ENCODE data around the gene CPNE8. TPM values are rescaled to one million over a fixed set of nuclear protein-coding genes. Genes with fewer than 3 reads are reported as not detected.

Gene CPNE8
- total RNA-seq, 1 donor from 2014 or later = 1.7 TPM

- no peaks in the 10 kb centered on the region for H3K36me3 Mint-ChIP-seq (ENCODE audit: insufficient read depth)
- TF ChIP-seq CTCF (IDR thresholded peaks at IDR 0.05; ENCODE audit: unreplicated experiment) = no peak
Observed at GRCh38 chr12:38783304-38783703, 122.1 kb downstream of the CPNE8 start.

GRCh38 chr12:38782359-38782758, 123.0 kb downstream of the CPNE8 start:
- H3K27ac Mint-ChIP-seq = no peak overlapping the region
- DNase-seq (ENCODE audit: low spot score, unreplicated experiment) = no peak
- no peak for TF ChIP-seq CTCF (IDR thresholded peaks at IDR 0.05; ENCODE audit: unreplicated experiment)
- no peaks in the 10 kb centered on the region for H3K36me3 Mint-ChIP-seq (ENCODE audit: insufficient read depth)
- no peak overlapping the region for H3K4me3 Mint-ChIP-seq (ENCODE audit: low read depth)
- peaks cover 12% of the 10 kb centered on the region for H3K9me3 Mint-ChIP-seq (ENCODE audit: low read depth)
- no peaks in the 10 kb centered on the region for H3K27me3 Mint-ChIP-seq
- H3K4me1 Mint-ChIP-seq (ENCODE audit: low read depth) = no peaks in the 10 kb centered on the region

More at GRCh38 chr12:38783304-38783703, 122.1 kb downstream of the CPNE8 start:
- Mint-ChIP-seq H3K9me3 (ENCODE audit: low read depth) (peaks cover 18% of the 10 kb centered on the region), H3K4me3 (ENCODE audit: low read depth) (no peak overlapping the region), H3K4me1 (ENCODE audit: low read depth) (no peaks in the 10 kb centered on the region), H3K27ac (no peak overlapping the region), H3K27me3 (no peaks in the 10 kb centered on the region)
- no peak for DNase-seq (ENCODE audit: low spot score, unreplicated experiment)

- peaks cover 10% of the 10 kb centered on the region for H3K9me3 Mint-ChIP-seq (ENCODE audit: low read depth)
- TF ChIP-seq CTCF (IDR thresholded peaks at IDR 0.05; ENCODE audit: unreplicated experiment) = no peak
Observed at GRCh38 chr12:38776647-38777046, 128.7 kb downstream of the CPNE8 start.

GRCh38 chr12:38775457-38775856, 129.9 kb downstream of the CPNE8 start:
- no peak for DNase-seq (ENCODE audit: low spot score, unreplicated experiment)
- H3K4me1 Mint-ChIP-seq (ENCODE audit: low read depth) = no peaks in the 10 kb centered on the region
- TF ChIP-seq CTCF (IDR thresholded peaks at IDR 0.05; ENCODE audit: unreplicated experiment) = no peak
- peaks cover 6% of the 10 kb centered on the region for H3K9me3 Mint-ChIP-seq (ENCODE audit: low read depth)
- H3K27me3 Mint-ChIP-seq = no peaks in the 10 kb centered on the region
- H3K4me3 Mint-ChIP-seq (ENCODE audit: low read depth) = no peak overlapping the region
- no peaks in the 10 kb centered on the region for H3K36me3 Mint-ChIP-seq (ENCODE audit: insufficient read depth)
- no peak overlapping the region for H3K27ac Mint-ChIP-seq

More at GRCh38 chr12:38776647-38777046, 128.7 kb downstream of the CPNE8 start:
- Mint-ChIP-seq H3K36me3 (ENCODE audit: insufficient read depth) (no peaks in the 10 kb centered on the region), H3K4me3 (ENCODE audit: low read depth) (no peak overlapping the region), H3K4me1 (ENCODE audit: low read depth) (no peaks in the 10 kb centered on the region), H3K27me3 (no peaks in the 10 kb centered on the region), H3K27ac (no peak overlapping the region)
- DNase-seq (ENCODE audit: low spot score, unreplicated experiment) = no peak

GRCh38 chr12:38772437-38772836, 133.0 kb downstream of the CPNE8 start:
- Mint-ChIP-seq H3K4me3 (ENCODE audit: low read depth) (no peak overlapping the region), H3K4me1 (ENCODE audit: low read depth) (no peaks in the 10 kb centered on the region), H3K36me3 (ENCODE audit: insufficient read depth) (no peaks in the 10 kb centered on the region), H3K27ac (no peak overlapping the region), H3K9me3 (ENCODE audit: low read depth) (no peaks in the 10 kb centered on the region), H3K27me3 (no peaks in the 10 kb centered on the region)
- DNase-seq (ENCODE audit: low spot score, unreplicated experiment) = no peak
- TF ChIP-seq CTCF (IDR thresholded peaks at IDR 0.05; ENCODE audit: unreplicated experiment) = no peak

All from progenitor cell of endocrine pancreas (in vitro differentiated cells).